ENCODE measurements around the gene CRX.
"Not testable (repeated sequence)": the region's sequence is repeated elsewhere in the genome, so short reads cannot be mapped to it uniquely, and the experiment has no call there.

Gene CRX

GRCh38 chr19:47861630-47862029, 39.9 kb downstream of the CRX start:
- no peak for DNase-seq

GRCh38 chr19:47863514-47863936, 41.8 kb downstream of the CRX start:
- peak; percentile 38 for DNase-seq

GRCh38 chr19:47865166-47865565, 43.4 kb downstream of the CRX start:
- DNase-seq, result no peak

GRCh38 chr19:47878906-47879305, 57.2 kb downstream of the CRX start:
- DNase-seq, result no peak

GRCh38 chr19:47879385-47879784, 57.6 kb downstream of the CRX start:
- DNase-seq, result not testable (repeated sequence)

GRCh38 chr19:47881757-47882156, 60.0 kb downstream of the CRX start:
- no peak for DNase-seq

- no peak for DNase-seq
These were observed 61.2 kb downstream of the CRX start for GRCh38 chr19:47882890-47883289.

- no peak for DNase-seq
These were observed 63.3 kb downstream of the CRX start for GRCh38 chr19:47885067-47885463.

GRCh38 chr19:47886010-47886559, 64.3 kb downstream of the CRX start, which contains the start of gene SULT2A1:
Gene SULT2A1 (minus strand): TSS chr19:47886315. CDS start chr19:47886257, 58 bp downstream.
- no peak for DNase-seq

- no peak for DNase-seq
These were observed 69.3 kb downstream of the CRX start for GRCh38 chr19:47890865-47891621.

- DNase-seq, result no peak
These were observed 69.8 kb downstream of the CRX start for GRCh38 chr19:47891622-47891922.

- no peak for DNase-seq
These were observed 70.4 kb downstream of the CRX start for GRCh38 chr19:47891923-47892666.
